Measurements from ENCODE around the gene COL5A3.
"Not testable (repeated sequence)": the region's sequence is repeated elsewhere in the genome, so short reads cannot be mapped to it uniquely, and the experiment has no call there.

The COL5A3 gene

DNA sequence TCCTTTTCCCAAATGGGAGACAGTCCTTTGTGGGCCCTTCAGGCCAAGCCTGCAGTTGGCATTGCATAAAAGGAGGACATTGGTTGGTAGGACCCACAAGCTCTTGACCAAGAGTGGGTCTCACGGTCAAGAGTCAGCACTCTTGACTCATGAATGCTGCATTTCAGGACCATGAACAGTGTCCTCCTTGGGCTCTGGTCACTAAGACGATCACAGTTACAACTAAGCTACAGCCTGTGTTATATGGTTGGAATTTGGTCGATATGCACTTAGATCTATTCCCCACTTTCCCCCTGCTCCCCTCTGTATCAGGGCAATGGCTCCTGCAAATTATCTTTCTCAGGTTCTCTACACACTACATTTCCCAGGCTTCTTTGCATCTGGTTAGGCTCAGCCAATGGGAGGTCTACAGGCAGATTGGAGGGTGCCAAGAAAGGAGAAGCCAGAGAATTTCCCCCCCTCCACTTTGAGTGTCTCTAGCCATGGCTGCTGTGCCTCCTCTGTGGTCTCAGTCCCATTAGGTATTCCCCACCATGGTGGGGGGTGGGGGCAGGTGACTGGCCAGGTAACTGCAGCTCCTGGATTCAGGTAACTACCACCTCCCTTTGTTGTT is 70.9 kb downstream of the COL5A3 start:
- DNase-seq (ENCODE audit: low spot score) = no peak

DNA sequence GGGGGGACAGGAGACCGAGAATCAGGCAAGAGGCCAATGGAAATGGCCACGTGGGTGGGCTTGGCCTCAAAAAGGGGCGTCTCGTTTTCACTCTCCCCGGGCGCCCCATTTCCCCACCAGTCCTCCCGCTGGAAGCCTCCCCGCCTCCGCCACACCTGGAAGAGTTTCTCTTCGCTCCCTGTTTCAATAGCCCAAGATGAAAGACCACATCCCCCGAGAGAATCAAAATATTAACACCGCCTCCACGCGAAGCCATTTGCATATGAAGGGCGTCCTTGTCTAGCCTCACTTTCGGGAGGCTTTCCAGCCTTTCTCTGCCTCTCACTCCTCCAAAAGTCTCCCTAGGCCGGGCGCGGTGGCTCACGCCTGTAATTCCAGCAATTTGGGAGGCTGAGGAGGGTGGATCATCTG is 73.3 kb downstream of the COL5A3 start:
- DNase-seq (ENCODE audit: low spot score) = no peak

- DNase-seq (ENCODE audit: low spot score) = no peak
These were observed 73.8 kb downstream of the COL5A3 start, which contains the start of gene OLFM2 for GRCh38 chr19:9936326-9937000. TSS of gene OLFM2 (minus strand) at chr19:9936515. CDS start at chr19:9936366, 149 bp downstream.

- DNase-seq (ENCODE audit: low spot score) = no peak
These were observed 74.6 kb downstream of the COL5A3 start for GRCh38 chr19:9935506-9936325.

GRCh38 chr19:9934132-9934950 is 76.0 kb downstream of the COL5A3 start:
- peak; percentile 57 for DNase-seq (ENCODE audit: low spot score)

DNA sequence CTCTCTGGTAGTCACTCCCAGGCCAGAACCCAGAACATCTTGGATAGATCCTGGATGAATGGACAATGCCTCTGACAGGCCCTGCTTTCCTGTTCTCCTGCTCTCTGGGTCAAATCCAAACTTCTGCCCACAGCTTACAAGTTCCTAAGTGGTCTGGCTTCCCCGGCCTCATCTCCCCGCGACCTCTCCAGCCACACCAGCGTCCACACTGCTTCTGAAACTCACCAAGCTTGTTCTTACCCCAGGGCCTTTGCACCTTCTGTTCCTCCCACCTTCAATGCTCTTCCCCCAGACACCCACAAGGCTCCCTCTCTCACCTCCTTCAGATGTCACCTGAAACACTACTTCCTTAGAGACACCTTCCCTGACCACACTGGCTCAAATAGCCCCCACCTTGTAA is 77.5 kb downstream of the COL5A3 start:
- DNase-seq (ENCODE audit: low spot score) = no peak

- no peak for DNase-seq (ENCODE audit: low spot score)
These were observed 78.7 kb downstream of the COL5A3 start for GRCh38 chr19:9931629-9932028.

DNA sequence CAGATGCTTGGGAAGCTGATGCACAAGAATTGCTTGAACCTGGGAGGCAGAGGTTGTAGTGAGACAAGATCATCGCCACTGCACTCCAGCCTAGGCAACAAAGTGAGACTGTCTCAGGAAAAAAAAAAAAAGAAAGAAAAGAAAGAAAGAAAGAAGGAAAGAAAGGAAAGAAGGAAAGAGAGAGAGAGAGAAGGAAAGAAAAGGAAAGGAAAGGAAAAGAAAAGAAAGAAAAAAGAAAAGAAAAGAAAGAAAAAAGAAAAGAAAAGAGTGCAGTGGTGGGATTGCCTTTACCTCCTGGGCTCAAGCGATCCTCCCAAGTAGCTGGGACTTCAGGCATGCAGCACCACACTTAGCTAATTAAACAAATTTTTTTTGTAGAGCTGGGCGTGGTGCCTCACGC is 86.9 kb downstream of the COL5A3 start:
- no peak for DNase-seq (ENCODE audit: low spot score)

GRCh38 chr19:9922782-9923379 is 87.4 kb downstream of the COL5A3 start:
- not testable (repeated sequence) for DNase-seq (ENCODE audit: low spot score)

GRCh38 chr19:9917321-9917720 is 93.0 kb downstream of the COL5A3 start:
- peak; percentile 81 for DNase-seq (ENCODE audit: low spot score)

- no peak for DNase-seq (ENCODE audit: low spot score)
These were observed 93.6 kb downstream of the COL5A3 start for GRCh38 chr19:9916719-9917118.

DNA sequence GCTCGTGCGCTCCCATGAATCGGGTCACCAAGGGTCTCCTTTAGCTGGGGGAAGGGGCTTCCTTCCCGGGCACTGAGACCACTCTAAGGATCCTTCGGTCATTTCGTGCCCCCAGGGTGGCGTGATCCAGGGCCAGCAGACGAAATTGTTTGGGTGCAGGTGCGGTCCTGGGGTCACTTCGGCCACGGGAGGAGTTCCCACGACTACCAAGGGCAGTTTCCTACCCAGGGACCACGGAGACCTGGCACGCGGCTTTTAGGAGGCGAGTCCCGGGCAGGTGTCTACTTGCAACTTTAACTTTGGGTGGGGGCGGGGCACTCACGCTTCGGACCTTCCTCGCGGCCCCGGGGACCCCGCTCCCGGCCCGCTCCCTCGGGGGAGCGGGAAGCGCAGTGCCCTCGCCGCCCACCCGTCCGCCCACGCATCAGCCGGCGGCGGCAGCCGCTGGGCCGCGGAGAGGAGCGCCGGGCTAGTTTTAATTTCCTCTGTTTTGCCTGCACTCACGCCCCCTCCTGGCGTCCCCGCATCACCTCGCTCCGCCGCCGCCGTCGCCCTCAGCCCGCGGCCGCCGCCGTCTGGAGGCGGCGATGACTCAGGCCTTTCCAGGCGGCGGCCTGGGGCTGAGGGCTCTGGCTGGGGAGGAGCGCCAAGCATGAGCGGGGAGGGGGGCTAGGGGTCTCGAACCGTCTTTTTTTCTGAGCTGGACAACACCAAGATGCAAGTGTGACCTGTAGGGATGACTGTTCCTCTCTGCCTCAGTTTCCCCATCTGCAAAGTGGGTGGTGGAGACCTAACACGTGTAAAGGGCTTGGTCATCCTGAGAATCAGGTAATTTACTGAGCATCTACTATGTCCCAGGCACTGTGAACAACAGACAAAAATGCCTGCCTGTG is 95.7 kb downstream of the COL5A3 start:
- peak; percentile 74 for DNase-seq (ENCODE audit: low spot score)

- DNase-seq (ENCODE audit: low spot score) = no peak
These were observed 96.3 kb downstream of the COL5A3 start for GRCh38 chr19:9914001-9914314.

DNA sequence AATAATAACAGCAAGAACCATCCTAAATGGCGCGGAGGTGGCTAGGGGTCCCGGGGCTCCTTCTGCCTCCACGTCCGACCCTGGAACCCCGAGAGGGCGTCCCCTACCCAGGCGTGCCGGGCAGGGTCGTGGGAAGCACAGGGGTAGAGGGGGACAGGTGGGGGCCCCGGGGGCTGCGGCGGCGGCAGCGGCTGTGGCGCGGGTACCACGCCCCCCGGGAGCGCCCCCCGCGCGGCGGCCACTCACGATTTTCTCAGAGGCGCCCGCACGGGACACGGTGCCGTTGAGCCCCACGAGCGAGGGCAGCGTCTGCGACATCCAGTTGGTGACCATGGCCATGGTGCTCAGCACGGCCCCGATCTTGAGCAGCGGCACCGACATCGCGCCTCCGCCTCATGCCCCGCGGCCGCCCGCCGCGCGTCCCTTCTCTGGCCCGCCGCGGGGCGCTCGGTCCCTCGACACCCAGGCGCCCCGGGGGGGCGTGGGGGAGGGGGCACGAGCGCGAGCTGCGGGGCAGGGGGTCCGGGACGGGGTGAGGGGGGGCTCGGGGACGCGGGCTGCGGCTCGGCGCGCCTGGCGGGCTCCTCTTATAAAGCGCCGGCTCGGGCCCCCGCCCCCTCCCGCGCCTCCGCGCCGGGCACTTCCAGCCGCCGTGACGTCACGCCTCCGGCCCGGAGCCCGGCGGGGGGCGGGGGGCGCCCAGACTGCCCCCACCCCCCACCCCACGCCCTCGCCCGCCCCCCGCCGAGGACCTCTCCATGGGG is 96.9 kb downstream of the COL5A3 start:
- DNase-seq (ENCODE audit: low spot score) = no peak

- DNase-seq (ENCODE audit: low spot score) = no peak
These were observed 97.6 kb downstream of the COL5A3 start for GRCh38 chr19:9912551-9913236.

- DNase-seq (ENCODE audit: low spot score) = no peak
These were observed 98.6 kb downstream of the COL5A3 start for GRCh38 chr19:9911524-9912185.

- no peak for DNase-seq (ENCODE audit: low spot score)
These were observed 99.7 kb downstream of the COL5A3 start for GRCh38 chr19:9910625-9911024.
